Suppressor macrophage treated with lipopolysaccharide for 1 hour (primary cell): ENCODE measurements around the gene POMT2.

Experiments
- DNase-seq, 3 donors: peaks; one replicate each; pipeline ENCODE4 v3.0.0-alpha.2; 2020 to 2022

POMT2 gene

DNA sequence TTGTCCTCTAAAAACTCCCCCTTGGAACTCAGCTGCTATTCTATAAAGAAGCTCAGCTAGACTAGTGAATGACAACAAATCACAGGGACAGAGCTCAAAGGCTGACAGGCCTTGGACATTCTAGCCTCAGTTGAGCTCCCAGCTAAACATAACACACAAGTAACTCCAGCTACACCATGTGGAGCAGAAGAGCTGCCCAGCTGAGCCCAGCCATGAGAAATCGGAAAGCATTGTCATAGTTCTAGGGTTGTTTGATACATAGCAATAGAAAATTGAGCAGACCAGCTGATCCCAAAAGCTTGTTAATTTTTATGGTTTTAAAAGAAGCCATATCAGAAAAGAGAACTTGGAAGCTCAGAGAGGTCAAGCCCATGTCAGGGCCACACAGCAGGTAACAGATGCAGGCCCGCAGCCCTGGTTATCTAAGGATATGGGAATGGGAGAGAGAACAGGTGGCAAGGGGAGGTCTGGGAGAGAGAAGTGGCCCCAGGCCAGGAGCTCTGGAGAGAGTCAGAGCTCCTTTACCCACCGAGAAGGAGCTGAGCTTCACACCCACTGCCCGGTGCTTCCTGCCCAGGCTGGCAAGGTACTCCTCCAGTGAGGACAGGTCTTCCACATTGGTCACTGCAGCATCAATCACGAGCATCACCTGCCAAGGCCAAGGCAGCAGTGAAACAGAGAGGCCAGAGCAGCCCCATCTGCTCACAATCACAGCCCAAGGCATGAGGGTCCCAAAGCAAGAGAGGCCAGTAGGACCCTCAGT is 52.6 kb downstream of the POMT2 start:
- no peak for DNase-seq

DNA sequence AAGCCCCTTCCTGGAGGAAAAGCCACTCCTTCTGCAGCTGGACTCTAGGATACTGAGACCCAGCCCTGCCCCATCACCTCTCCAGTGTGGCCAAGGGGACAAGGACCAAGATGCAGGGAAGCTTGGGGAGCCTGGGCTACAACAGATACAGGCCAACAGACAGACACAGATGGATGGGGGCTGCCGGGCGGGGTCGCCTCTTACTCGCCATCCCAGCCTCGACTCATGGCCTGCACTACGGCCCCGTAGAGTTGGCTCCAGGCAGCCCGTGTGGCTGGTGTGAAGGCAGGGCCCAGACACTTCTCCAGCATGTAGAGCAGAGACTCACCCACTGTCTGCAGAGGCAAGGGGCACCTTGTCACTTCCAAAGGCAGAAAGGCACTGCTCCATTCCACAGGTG is 54.3 kb downstream of the POMT2 start:
- DNase-seq: no peak

DNA sequence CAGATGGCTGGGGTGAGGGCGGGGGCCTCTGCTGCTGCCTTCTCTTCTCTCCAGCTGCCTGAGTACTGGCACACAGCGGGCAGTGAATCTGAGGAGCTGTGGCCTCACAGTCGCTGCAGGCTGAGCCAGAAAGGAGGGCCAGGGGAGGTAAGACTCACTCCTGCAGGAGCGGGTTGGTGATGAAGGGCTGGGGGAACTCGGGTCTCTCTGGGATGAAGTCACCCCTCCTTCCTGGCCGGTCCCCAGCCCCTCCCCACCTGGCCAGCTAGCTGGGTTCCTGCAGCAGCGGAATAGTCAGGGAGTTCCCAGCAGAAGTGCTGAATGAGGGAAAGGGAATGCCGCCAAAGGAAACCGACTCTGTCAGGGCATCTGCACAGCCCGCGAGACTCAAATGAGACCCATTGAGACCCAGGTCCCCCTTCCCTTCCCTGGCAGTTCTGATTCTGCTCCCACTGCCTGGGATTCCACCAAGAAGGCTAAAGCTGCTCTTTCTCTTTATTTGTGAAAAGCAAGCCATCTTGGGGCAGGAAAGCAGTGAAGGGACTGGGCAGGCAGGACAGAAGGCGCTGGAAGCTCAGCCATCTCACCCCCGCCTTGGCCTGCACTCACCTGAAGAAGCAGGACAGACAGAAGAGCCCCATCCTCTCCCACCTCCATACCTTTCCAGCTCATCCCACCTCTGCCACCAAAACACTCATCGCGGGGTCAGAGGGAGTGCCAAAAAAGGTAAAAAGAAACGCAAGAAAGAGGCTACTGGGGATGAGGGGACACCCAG is 54.9 kb downstream of the POMT2 start:
- DNase-seq: no peak

DNA sequence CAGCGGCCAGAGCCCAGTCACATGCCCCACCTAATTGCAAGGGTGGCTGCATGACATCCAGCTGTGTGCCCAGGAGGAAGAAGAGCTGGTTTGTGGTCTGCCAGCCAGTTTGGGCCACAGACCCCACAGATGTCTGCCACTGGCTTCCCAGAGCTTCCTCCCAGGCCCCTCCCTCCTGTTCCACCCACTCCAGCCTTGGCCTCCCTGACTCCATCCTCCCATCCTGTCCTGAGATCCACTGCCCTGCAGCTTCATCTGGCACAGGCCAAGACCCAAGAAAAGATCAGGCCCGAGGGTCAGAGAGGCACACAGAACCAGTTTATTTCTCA is 55.5 kb downstream of the POMT2 start:
- no peak for DNase-seq

DNA sequence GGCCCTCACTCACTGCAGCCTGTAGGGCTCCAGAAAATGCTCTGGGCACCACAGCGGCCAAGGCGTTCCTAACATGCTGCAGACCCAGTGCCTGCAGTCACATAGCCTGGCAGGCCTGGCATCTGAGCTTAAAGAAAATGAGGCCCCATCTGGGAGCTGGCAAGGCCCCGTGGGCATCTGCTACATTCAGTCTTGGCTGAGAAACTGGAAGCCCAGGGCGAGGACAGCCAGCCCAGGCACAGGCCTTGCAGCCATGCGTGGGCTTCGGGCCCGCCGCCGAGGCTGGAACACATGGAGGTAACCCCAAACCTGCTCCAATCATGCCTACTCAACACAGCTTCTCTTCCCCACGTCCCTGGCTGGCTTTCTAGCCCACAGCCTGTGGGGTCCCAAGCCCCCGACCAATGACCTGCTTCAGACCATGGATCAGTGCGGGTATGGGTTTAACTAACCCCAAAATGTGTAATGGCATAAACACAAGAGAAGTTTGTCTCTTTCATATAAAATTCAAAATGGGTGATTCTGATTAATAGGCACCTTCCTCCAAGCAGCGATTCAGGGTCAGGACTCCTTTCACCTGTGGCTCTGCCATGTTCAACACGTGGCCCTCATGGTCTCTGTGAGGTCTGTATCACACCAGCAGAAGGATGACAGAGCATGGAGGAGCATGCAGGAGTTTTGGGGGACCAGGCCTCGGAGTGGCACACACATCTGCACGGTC is 56.1 kb downstream of the POMT2 start:
- DNase-seq: no peak

DNA sequence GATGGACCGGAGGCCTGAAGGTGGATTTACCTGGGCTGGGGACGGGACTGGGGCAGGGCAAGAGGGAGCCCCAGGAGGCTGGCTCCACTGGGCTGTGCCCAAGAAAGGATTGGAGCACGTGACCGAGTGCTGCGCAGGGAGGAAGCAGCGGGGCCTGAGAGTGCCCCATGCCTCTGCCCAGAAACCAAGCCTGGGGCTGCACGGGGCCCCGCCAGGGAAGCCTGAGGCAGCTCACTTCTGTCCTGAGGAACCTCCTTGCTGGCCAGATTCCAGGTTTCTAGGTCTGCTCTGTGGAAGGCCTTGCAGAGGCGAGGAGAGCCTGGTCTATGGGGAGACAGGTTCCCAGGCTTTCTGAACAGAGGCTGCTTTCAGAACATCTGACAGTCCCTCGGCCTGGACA is 60.1 kb downstream of the POMT2 start:
- peak in 1 of 3 donors; percentile 12 for DNase-seq

DNA sequence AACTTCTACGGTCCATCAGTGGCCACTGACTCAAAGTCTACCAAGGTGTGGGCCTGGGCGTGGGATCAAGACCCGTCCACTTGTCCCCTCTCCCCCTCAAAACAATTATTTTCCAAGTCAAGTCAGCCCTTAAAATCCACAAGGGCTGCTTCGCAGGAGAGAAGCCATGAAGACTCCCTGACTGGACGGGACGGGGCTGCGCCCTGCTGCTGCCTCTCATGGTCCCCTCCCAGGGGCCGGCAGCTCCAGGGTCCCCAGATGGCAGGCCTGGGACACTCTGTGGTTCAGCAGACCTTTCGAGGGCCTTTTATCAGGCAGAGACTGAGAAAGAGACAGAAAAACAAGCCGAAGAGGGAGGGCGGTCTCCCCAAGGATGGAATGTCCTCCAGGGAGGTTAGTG is 60.5 kb downstream of the POMT2 start:
- DNase-seq: no peak

DNA sequence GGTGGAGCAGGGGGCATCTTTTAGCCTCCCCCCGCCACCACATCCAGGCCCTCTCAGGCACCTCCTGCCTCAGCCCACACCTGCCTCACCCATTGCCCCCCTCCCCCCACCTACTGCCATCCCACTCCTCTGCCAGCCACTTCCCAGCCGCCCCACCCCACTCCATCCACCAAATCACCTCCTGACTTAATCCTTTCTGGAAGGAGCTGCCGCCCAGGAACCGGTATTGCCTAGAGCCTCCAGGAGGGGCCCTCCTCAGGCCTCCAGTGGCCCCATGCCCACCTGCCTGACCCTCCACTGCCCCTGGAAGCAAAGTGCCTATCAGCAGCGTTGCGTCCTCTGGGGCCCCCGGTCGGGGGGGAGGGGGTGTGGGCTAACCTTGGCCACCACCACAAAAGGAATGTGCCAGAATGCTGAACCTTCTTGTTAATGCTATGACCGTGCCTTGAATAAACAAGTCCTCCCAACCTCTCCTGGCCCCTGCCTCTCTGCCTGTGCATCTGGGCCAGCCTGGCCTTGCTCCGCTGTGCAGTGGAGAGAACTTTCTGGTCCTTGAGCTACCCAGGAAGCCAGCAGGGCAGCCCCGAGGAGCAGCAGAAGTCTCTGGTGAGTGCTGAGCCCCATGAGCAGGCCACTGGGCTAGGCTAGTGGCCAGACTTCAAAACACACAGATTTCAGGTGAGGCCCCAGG is 61.5 kb downstream of the POMT2 start:
- DNase-seq: no peak

DNA sequence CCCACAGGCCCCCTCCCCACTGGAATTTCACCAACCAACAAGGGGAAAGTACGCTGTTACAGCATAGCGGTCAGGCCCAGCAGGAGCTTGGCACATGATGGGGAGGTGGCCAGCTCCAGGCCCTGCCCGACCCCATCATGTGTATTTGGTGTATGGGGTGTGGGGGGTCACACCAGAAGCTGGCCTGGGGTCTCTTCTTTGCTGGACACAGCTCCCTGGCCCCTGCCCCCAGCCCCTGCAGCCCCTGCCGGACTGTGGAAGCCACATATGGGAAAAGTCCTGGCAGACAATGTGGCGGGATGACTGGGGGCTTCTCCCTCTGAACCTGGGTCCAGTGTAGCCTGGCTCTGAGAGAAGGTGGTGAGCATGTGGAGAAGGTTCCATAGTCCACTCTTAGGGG is 62.1 kb downstream of the POMT2 start:
- peak in 2 of 3 donors; percentile 15 to 37 for DNase-seq

DNA sequence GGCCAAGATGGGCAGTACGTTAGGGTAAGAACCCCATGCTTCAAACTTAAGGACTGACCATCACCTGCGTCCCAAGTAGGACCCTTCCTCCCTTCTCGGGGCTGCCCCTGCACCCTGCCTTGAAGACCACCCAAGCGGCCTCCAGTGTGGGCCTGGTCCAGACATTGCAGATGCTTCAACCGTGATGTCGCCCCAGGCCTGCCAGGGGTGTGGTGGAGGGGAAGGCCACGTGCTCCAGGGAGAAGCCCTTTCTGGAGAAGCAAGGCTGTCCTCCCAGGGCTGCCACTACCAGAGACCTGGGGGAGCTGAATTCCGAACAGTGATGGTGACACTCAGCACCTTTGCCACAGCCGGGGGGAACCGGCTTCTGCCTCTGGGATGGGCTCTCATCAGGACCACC is 63.0 kb downstream of the POMT2 start:
- no peak for DNase-seq

DNA sequence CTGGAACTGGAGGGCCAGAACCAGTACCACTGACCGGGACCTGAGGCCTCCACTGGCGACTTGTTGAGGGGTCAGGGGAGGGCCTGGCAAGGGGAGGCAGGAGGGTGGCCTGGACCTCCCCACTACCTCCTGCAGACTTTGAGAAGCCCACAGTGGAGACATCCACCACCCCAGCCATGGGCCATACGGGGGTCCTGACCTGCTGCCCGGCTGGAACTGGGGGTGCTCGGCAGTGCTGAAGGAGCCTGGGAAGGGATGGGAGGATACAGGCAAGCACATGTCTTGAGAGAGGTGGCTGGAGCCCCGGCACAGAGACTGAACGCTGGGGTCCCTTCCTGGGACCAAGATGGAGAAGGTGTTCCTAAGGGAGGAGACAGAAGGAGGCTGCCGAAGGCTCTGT is 64.0 kb downstream of the POMT2 start:
- no peak for DNase-seq

DNA sequence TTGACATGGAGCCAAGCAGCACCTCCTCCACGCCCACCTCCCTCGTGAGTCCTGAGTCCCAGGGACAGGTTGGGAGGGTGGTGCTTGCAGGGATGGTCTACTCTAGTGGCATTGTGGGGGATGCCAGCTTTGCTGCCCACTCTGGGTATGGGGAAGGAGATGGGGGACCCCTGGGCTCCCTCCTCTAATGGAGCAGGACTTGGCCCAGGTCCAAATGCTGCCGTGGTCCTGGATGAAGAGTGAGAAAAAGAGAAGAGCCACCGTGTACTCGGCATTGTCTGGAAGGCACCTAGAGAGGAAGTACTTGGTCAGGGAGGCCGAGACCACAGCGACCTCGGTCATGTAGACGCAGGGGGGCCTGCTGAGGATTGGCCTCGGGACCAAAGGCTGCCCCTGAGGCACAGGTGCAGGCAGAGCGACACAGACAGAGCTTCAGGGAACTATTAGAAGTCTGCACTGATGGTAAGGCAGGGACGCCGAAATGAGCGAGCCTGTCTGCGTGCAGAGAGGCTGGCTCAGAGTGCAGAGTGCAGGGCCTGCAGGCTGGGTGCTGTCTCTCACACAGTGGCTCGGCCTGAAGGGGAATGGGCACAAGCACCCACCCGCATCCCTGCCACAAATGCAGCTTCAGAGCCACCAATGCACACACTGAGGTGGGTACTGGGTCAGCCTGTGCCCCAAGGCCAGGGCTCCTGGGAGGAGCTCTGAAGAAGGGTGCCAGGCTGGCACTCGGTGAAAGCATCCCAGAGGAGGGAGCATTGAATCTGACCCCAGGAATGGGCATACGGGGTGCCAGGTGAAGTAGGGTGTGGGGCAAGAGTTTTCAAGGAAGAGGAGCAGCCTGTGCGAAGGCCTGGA is 67.1 kb downstream of the POMT2 start:
- no peak for DNase-seq

DNA sequence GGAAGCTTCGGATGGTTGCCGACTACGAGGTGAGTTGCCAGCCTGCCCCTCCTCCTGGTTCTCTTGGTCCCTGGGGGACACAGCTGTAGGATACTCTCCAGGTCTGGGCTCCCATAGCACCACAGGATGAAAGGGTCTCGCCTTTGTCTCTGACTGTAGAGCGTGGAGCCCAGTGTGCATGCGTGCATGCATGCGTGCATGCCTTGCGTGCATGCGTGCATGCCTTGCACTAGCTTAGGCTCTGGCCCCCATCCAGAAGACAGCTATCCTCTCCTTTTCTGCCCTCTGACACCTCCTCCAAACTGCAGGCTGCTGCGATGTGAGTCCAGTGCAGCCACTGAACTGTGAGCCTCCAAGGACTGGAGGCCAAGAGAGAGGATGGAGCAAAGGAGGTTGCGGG is 68.8 kb downstream of the POMT2 start:
- DNase-seq: no peak

DNA sequence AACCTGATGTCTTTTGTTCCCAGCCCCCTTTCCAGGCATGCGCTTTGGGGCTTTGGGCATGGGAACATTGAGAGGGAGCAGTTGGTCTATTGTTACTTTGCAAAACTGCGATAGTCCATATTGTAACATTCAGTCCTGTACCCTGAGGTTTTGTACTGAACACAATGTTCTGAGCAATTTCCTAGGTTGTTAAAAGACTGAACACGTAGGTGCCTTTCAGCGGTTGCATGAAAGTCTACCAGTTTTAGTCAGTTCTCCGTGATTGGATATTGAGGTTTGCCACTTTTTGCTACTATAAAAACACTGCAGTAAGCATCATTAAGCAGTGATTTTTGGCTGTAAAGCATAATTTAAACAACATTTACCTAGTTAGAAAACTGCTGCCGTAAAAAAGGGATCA is 69.8 kb downstream of the POMT2 start:
- DNase-seq: no peak

DNA sequence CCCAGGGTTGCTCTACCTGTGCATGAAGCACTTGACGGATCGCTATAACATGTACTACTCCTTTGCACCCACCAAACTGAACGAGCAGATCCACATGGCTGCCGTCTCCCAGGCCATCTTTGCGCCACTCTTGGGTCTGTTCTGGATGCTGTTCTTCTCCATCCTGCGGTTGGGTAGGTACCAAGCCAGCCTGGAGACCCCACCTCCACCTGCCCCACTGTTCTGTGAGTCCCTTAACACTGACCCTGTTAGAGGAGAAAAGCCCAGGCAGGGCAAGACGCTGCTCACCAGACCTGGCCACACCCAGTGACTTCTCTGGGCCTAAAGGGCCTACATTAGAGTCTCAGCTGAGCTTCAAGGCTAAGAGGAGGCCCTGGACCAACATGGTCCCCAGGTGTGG is 71.4 kb downstream of the POMT2 start:
- no peak for DNase-seq

DNA sequence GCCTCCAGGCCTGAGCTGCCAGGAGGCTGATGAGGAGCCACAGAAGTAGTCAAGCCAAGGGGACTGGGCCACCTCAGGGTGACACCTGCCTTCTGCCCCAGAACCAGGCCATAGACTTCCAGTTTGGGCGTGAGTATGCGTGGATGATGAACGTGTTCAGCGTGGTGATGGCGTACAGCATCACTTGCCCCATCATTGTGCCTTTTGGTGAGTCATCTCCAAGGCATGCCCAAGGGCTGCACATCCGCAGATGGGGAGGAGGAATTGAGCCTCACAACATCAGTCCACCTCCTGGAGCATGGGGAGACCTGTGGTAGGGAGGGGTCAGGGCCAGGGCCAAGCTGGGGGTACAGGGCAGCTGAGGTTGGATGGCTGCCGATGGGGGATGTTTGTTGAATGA is 72.0 kb downstream of the POMT2 start:
- DNase-seq: no peak

DNA sequence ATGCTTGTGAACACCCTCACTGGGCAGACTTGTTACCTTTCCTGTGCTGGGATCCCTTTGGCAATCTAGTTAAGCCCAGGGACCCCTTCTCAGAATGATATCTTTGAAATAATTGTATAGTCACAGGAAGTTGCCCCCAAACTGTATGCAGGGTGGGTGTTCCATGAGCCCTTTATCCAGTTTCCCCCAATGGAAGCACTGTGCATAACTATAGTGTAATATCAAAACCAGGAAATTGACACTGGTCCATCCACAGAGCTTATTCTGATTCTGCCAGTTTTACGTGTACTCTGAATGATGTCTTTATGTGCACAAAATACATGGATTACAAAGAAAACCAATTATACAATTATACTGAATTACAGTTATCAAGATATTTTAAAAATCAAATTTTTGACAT is 73.9 kb downstream of the POMT2 start:
- DNase-seq: no peak

DNA sequence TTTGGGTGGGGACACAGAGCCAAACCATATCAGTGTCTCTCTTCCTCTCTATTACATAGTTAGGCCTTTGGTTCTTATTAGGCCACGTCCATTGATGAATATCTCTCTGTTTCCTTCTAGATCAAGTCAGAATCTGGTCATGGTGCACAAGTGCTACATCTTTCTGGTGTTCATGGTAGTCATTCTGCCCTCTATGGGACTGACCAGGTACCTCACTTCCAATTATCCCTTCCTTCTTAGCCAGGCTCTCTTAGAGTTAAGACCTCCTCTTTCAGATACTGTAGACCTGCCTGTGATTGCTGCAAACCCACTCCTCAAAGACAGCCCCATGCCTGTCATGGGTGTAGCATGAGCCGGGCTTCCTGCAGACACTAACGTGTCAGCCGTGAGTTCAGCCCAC is 74.9 kb downstream of the POMT2 start:
- no peak for DNase-seq

DNA sequence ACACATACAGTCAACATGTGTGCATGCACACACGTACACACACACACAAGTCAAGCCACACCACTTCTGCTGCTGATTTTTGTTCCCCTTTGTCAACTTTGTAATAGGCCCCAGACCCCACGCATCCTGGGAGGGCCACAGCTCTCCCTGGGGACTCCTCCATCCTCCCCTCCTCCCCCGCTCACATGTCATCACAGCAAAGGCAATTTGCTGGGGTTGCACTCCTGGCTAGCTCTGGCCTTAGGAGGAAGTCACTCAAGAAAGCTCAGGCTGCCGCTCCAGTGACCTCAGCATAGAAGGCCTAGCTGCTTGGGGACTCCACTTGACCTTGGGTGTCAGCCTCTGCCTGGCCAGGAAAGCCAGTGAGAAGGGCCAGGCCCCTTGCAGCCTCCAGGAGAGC is 76.8 kb downstream of the POMT2 start:
- peak; percentile 47 to 64 (median 52) for DNase-seq

DNA sequence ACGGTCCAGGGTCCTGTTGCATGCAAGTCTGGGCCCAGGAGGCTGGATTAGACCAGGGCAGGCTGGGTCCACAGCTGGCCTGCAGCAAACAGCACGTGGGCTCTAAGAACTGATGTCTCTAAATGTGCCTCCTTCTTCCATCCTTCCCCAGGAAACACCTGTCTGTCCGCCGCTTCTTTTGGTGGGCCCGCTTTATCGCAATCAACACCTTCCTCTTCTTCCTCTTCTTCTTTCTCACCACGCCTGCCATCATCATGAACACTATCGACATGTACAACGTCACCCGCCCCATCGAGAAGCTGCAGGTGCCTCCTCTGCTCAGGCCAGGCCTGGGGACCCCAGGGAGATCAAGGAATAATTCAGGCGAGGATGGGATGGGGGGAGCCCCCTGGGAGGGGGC is 77.9 kb downstream of the POMT2 start:
- DNase-seq: no peak

DNA sequence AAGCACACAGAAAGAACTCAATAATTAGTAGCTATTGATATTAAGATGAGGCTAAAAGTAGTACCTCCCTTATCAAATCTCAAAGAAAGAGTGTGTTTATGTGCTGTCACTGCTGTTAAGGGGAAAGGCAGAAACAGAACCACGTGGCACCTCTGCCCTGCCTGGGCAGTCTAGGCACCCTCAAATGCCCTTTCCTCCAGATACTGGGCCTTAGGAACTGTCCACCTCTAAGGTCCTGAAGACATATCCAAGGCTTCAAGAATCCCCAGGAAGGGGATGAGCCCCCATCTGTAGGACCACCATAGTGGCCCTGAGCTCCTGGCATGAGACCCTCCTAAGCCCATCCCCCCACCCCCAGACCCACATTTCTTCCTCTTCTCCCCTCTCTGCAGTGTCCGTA is 78.7 kb downstream of the POMT2 start:
- DNase-seq: peak in 1 of 3 donors; percentile 3

DNA sequence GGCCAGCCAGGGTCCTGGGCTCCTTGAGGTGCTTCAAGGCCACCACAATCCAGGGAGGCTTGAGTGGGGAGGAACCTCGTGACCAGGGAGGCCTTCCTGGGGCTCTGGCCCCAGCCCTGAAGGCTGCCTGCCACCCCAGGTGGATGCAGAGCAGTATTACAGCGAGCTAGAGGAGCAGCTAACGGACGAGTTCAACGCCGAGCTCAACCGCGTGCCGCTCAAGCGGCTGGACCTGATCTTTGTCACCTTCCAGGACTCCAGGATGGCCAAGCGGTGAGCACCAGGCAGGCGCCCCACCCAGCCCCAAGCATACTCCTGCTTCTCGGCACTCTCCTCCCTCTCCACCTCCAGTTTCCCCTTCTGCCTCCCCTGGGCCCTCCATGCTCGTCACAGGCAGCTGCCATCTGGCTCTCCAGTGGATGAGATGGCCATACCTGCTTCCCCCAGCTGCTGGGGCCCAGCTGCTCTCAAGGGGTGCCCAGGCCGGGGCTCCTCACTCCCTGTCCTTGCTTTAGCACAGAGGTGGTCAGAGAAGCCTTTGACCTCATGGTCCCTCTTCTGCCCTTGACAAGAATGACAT is 80.3 kb downstream of the POMT2 start:
- no peak for DNase-seq
